Pons (tissue), 1 donor: ENCODE results near the gene HDHD2.

Source experiments
- DNase-seq: peaks from one replicate; pipeline ENCODE4 v3.0.0-alpha.2; 2016; ENCODE audit warnings: low spot score

Gene HDHD2

DNA sequence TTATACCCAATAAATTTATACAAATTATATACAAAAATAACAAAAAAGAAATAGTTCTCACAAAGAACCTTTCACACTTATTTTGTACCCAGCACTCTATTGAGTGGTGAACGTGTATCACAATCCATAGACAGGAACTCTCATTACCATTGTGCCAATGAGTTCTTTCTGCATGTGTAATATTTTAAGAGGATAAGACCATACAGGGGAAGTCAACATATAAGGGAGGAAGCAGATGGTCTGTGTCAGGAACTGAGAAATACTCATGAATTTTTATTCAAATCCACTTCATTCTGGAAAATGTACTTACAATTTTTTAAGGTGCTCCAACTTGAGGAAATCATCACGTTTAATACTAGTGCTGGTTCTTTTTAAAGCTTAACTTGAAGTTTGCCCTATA, 87.8 kb downstream of the HDHD2 start:
- no peak for DNase-seq
